Right lobe of liver (tissue), 6 donors: ENCODE data around the gene PRPF19. TPM values are rescaled to one million over a fixed set of nuclear protein-coding genes. Genes with fewer than 3 reads are reported as not detected.

Experiments used
- ATAC-seq, 4 donors: fragments of 200-7000 bp; cut with Tn5 transposase; one replicate each; pipeline ENCODE4 v1.9.1; 2020; ENCODE audit warnings: mild to moderate bottlenecking in 4 of 4, moderate library complexity in 4 of 4
- DNase-seq, 3 donors: peaks; one replicate each; pipeline ENCODE4 v3.0.0-alpha.2; 2020
- H3K27ac ChIP-seq, 3 donors: fragments of 200-600 bp; one replicate each; pipeline ENCODE4 v1.8.0; 2022
- H3K27me3 ChIP-seq, 2 donors: fragments of 200-600 bp; one replicate each; pipeline ENCODE4 v1.8.0; 2022
- H3K36me3 ChIP-seq, 4 donors: fragments of 200-600 bp; sonication (generic) in 1 of 4; one replicate each; pipeline versions ENCODE4 v1.5.1 to v1.8.0; 2017 to 2022; ENCODE audit warnings: control low read depth in 1 of 4
- H3K4me1 ChIP-seq, 4 donors: fragments of 200-600 bp; sonication (generic) in 1 of 4; one replicate each; pipeline versions ENCODE4 v1.5.1 to v1.8.0; 2017 to 2022; ENCODE audit warnings: control low read depth in 1 of 4
- H3K4me3 ChIP-seq, 3 donors: fragments of 200-600 bp; one replicate each; pipeline ENCODE4 v1.8.0; 2022
- H3K9me3 ChIP-seq, 4 donors: fragments of 200-600 bp; sonication (generic) in 1 of 4; one replicate each; pipeline versions ENCODE4 v1.5.1 to v1.8.0; 2017 to 2022; ENCODE audit warnings: control low read depth in 1 of 4
- CTCF ChIP-seq, 4 donors: fragments of 200-600 bp in 3 of 4; fragments of 450-650 bp in 1 of 4; IDR thresholded peaks; one replicate each; pipeline versions ENCODE4 v1.5.1 to v1.8.0; 2016 to 2022; ENCODE audit warnings: antibody characterized with exemption in 4 of 4, mild to moderate bottlenecking in 2 of 4
- POLR2A ChIP-seq: fragments of 450-650 bp; IDR thresholded peaks from one replicate; pipeline ENCODE4 v1.6.1; 2017; ENCODE audit warnings: antibody characterized with exemption, mild to moderate bottlenecking
- WGBS: methylation state at CpG from one replicate; pipeline ENCODE4 v1.1.6; 2018; ENCODE audit warnings: low coverage, low lambda C conversion rate; ENCODE audit not compliant: insufficient coverage; ENCODE audit errors: missing lambda C conversion rate; 5-methylcytosine and 5-hydroxymethylcytosine counted together
- intact Hi-C, 2 donors: fragments of 100-400 bp; cut with DNase I; formaldehyde crosslinking; loops; one replicate each; pipeline versions ENCODE4 v1.11.2 to v1.14.1; 2022
- total RNA-seq, 6 experiments: library from RNA; depleted of rRNA in 2 of 6; stranded (reverse); fragments of >200 nt in 2 of 6; fragmentation: NEBNext Ultra II Directional in 3 of 6; extraction: Animal tissue kit (Norgen Biotek cat#: 25700) in 3 of 6; gene quantifications; one replicate each; pipeline versions ENCODE4 v1.1.0 to v1.2.4, GENCODE V29; 2016 to 2023
- donor health status: DM: no; HTN: yes; CAD: no.
- donor health status: DM: no; HTN: no; CAD: no.
- donor health status: DM: no; HTN: no; CAD: no.
- donor health status: DM: no; HTN: yes; CAD: no.
- donor health status: DM: no; HTN: yes; CAD: no.

PRPF19 gene
- total RNA-seq, 6 experiments from 2014 or later: 45.5 to 82.6 (median 48.3) TPM

GRCh38 chr11:60887556-60887955 is 18.8 kb downstream of the PRPF19 start:
- peak; percentile 84 to 95 (median 94) for ATAC-seq
- TF ChIP-seq POLR2A (no peak), CTCF (IDR thresholded peaks at IDR 0.05) (peak; percentile 47 to 54 (median 50))
- no peak overlapping the region for H3K27ac ChIP-seq
- H3K9me3 ChIP-seq: no peaks in the 10 kb centered on the region
- H3K27me3 ChIP-seq: no peaks in the 10 kb centered on the region
- intact Hi-C loops: no loop called here
- DNase-seq: no peak
- no peak overlapping the region for H3K4me3 ChIP-seq
- peaks cover 0 to 6% (median 0%) of the 10 kb centered on the region in 4 donors for H3K36me3 ChIP-seq
- H3K4me1 ChIP-seq: no peaks in the 10 kb centered on the region
- 40% methylated on average over 1 of the region's 5 CpGs for WGBS

- TF ChIP-seq POLR2A (no peak), CTCF (IDR thresholded peaks at IDR 0.05) (no peak)
- intact Hi-C loops: no loop called here
- Histone ChIP-seq H3K9me3 (no peaks in the 10 kb centered on the region), H3K4me3 (no peak overlapping the region), H3K36me3 (peaks cover 0 to 19% (median 0%) of the 10 kb centered on the region in 4 donors), H3K4me1 (no peaks in the 10 kb centered on the region), H3K27me3 (no peaks in the 10 kb centered on the region), H3K27ac (no peak overlapping the region)
- DNase-seq (no peak), ATAC-seq (no peak)
- WGBS: 70% methylated on average over 8 of the region's 8 CpGs
Observed at GRCh38 chr11:60880643-60881282, 25.6 kb downstream of the PRPF19 start.

- Histone ChIP-seq H3K4me3 (no peak overlapping the region), H3K4me1 (no peaks in the 10 kb centered on the region), H3K9me3 (no peaks in the 10 kb centered on the region), H3K27me3 (no peaks in the 10 kb centered on the region), H3K27ac (no peak overlapping the region), H3K36me3 (peaks cover 0 to 19% (median 0%) of the 10 kb centered on the region in 4 donors)
- TF ChIP-seq POLR2A (no peak), CTCF (IDR thresholded peaks at IDR 0.05) (no peak)
- WGBS: 96% methylated on average over 4 of the region's 5 CpGs
- no peak for DNase-seq
- no peak for ATAC-seq
- intact Hi-C loops: loop anchor here in 1 of 2 donors (10.0 kb wide), 1 partner anchor 55 kb away; no protein-coding TSS in a partner anchor
Observed at GRCh38 chr11:60879971-60880588, 26.3 kb downstream of the PRPF19 start.

- H3K4me1 ChIP-seq: no peaks in the 10 kb centered on the region
- DNase-seq: no peak
- WGBS: 80% methylated on average over 1 of the region's 1 CpG
- H3K27ac ChIP-seq: no peak overlapping the region
- no peak for TF ChIP-seq POLR2A
- no peaks in the 10 kb centered on the region for H3K9me3 ChIP-seq
- H3K27me3 ChIP-seq: no peaks in the 10 kb centered on the region
- intact Hi-C loops: loop anchor here in 1 of 2 donors (10.0 kb wide), 1 partner anchor 54 kb away; no protein-coding TSS in a partner anchor
- peaks cover 0 to 19% (median 0%) of the 10 kb centered on the region in 4 donors for H3K36me3 ChIP-seq
- no peak overlapping the region for H3K4me3 ChIP-seq
- ATAC-seq: no peak
Observed at GRCh38 chr11:60879104-60879503, 27.3 kb downstream of the PRPF19 start.
